K562 (cell line): ENCODE measurements around the gene SON. TPM values are rescaled to one million over a fixed set of nuclear protein-coding genes. Genes with fewer than 3 reads are reported as not detected.
A peak's percentile ranks its signal among the peaks of the same experiment; 100 is the strongest.

ENCODE experiments used
- CEBPB ChIP-seq: fragments of 450-650 bp; IDR thresholded peaks from 2 replicates; pipeline ENCODE4 v1.6.1; 2016; ENCODE audit warnings: missing genetic modification characterization, missing compliant biosample characterization
- FOXK2 ChIP-seq, 2 experiments: fragments of 450-650 bp; IDR thresholded peaks in 1 of 2; conservative IDR thresholded peaks in 1 of 2; 2 replicates each; pipeline ENCODE4 v1.6.1; 2016; ENCODE audit warnings: low read depth in 2 of 2, mild to moderate bottlenecking in 1 of 2
- GTF2F1 ChIP-seq: IDR thresholded peaks from 2 replicates; pipeline ENCODE4 v1.6.1; 2011; ENCODE audit warnings: low read depth, low read length, improper control_type of control experiment
- HES1 ChIP-seq: fragments of 450-650 bp; IDR thresholded peaks from 2 replicates; pipeline ENCODE4 v1.6.1; 2016; ENCODE audit warnings: low read depth, mild to moderate bottlenecking, moderate library complexity
- HNRNPLL ChIP-seq: fragments of 200-400 bp; formaldehyde crosslinking; IDR thresholded peaks from 2 replicates; pipeline ENCODE4 v1.6.1; 2017; ENCODE audit warnings: low read length, low read depth, mild to moderate bottlenecking; ENCODE audit not compliant: poor library complexity, severe bottlenecking
- ILK ChIP-seq: fragments of 450-650 bp; IDR thresholded peaks from 2 replicates; pipeline ENCODE4 v1.6.1; 2016; ENCODE audit warnings: missing genetic modification characterization, low read depth, mild to moderate bottlenecking, missing compliant biosample characterization, moderate library complexity, borderline replicate concordance
- KLF6 ChIP-seq: fragments of 250-450 bp; sonication (Bioruptor Pico); IDR thresholded peaks from 2 replicates; pipeline ENCODE4 v1.4.0; 2020; ENCODE audit warnings: mild to moderate bottlenecking, moderate library complexity, borderline replicate concordance
- MYBL2 ChIP-seq, 2 experiments: fragments of 450-650 bp in 1 of 2; sonication (generic) in 1 of 2; formaldehyde crosslinking in 1 of 2; IDR thresholded peaks; 2 replicates each; pipeline versions ENCODE4 v1.6.1 to v1.8.1; 2017 to 2022; ENCODE audit warnings: borderline replicate concordance in 1 of 2, inconsistent platforms in 1 of 2, low read depth in 1 of 2, mild to moderate bottlenecking in 1 of 2, missing genetic modification reagents in 1 of 2, moderate library complexity in 1 of 2
- NUFIP1 ChIP-seq: fragments of 450-650 bp; IDR thresholded peaks from 2 replicates; pipeline ENCODE4 v1.6.1; 2018; ENCODE audit not compliant: partially characterized antibody
- PHF8 ChIP-seq: fragments of 200-600 bp; sonication (generic); IDR thresholded peaks from 2 replicates; pipeline ENCODE4 v1.6.1; 2012; ENCODE audit warnings: mixed run types, mild to moderate bottlenecking, inconsistent platforms, low read length, moderate library complexity, borderline replicate concordance
- PKNOX1 ChIP-seq: fragments of 450-650 bp; IDR thresholded peaks from 2 replicates; pipeline ENCODE4 v1.6.1; 2016
- POLR2AphosphoS2 ChIP-seq: IDR thresholded peaks from 2 replicates; pipeline ENCODE4 v1.6.1; 2012; ENCODE audit warnings: low read length, improper control_type of control experiment
- RERE ChIP-seq: sonication (generic); formaldehyde crosslinking; IDR thresholded peaks from 2 replicates; pipeline ENCODE4 v1.8.0; 2023; ENCODE audit warnings: missing genetic modification reagents, mild to moderate bottlenecking, borderline replicate concordance
- RUNX1 ChIP-seq: sonication (generic); IDR thresholded peaks from 2 replicates; pipeline ENCODE4 v1.6.1; 2016; ENCODE audit warnings: antibody characterized with exemption, low read depth
- STAT5B ChIP-seq: fragments of 250-450 bp; sonication (Bioruptor Pico); IDR thresholded peaks from 2 replicates; pipeline ENCODE4 v1.8.0; 2021; ENCODE audit warnings: mild to moderate bottlenecking, inconsistent platforms
- ZBTB12 ChIP-seq: fragments of 250-450 bp; sonication (Bioruptor Pico); IDR thresholded peaks from 2 replicates; pipeline ENCODE4 v1.4.0; 2020
- ZNF121 ChIP-seq: sonication (generic); formaldehyde crosslinking; conservative IDR thresholded peaks from 2 replicates; pipeline ENCODE4 v1.8.0; 2022; ENCODE audit warnings: missing genetic modification reagents
- ZNF197 ChIP-seq: fragments of 200-800 bp; sonication (Bioruptor generic); IDR thresholded peaks from 2 replicates; pipeline ENCODE4 v1.6.1; 2016; ENCODE audit warnings: low read depth, missing genetic modification characterization, missing compliant biosample characterization
- ZNF655 ChIP-seq: fragments of 250-450 bp; sonication (Bioruptor Pico); IDR thresholded peaks from 2 replicates; pipeline ENCODE4 v1.5.0; 2021
- polyA plus RNA-seq, 8 experiments: library from polyadenylated mRNA; depleted of rRNA in 4 of 8; stranded (reverse) in 5 of 8; unstranded in 3 of 8; fragments of >200 nt; fragmentation: Nextera tagmentation in 2 of 8; fragmentation: Illumina TruSeq in 1 of 8; extraction: Ambion mirVana in 2 of 8; extraction: Trizol in 1 of 8; gene quantifications; 2 replicates each; pipeline versions ENCODE4 v1.2.1 to v1.2.3, GENCODE V29; 2011 to 2014; ENCODE audit warnings: inconsistent platforms in 1 of 8, missing spikeins in 1 of 8
- total RNA-seq, 7 experiments: library from RNA; depleted of rRNA in 6 of 7; stranded (reverse); fragments of >200 nt in 6 of 7; fragmentation: Illumina TruSeq in 2 of 7; extraction: Trizol in 2 of 7; gene quantifications; 2 replicates each; pipeline versions ENCODE4 v1.2.1 to v1.2.3, GENCODE V29; 2011 to 2021; ENCODE audit warnings: low replicate concordance in 1 of 7

Gene SON
- total and polyA plus RNA-seq, 9 of the 15 experiments (the other 6 are each of a cell fraction or from before 2014, with no cell fraction given): 105 to 742 (median 187) TPM

- TF ChIP-seq PKNOX1 (peak; percentile 18; the same call in 1 of the 2 replicates), MYBL2 (IDR thresholded peaks at IDR 0.05; ENCODE audit: low read depth) (no peak), MYBL2 (CRISPR knock-in tag; IDR thresholded peaks at IDR 0.05; ENCODE audit: borderline replicate concordance) (no peak), KLF6 (CRISPR knock-in tag) (no peak), GTF2F1 (no peak), RUNX1 (no peak), FOXK2 (conservative IDR thresholded peaks at IDR 0.05 in 1 of 2, IDR thresholded peaks at IDR 0.05 in 1 of 2; ENCODE audit: low read depth in 2 of 2) (no peak), ZBTB12 (CRISPR knock-in tag) (no peak), HNRNPLL (no peak), ILK (no peak), POLR2AphosphoS2 (no peak), ZNF655 (CRISPR knock-in tag) (no peak), HES1 (no peak), ZNF197 (CRISPR knock-in tag) (no peak), PHF8 (no peak), NUFIP1 (no peak), STAT5B (CRISPR knock-in tag) (no peak), RERE (CRISPR knock-in tag) (no peak), ZNF121 (no peak), CEBPB (tag) (peak; percentile 67)
Measured at GRCh38 chr21:33584455-33584854, 41.6 kb downstream of the SON start (continued).
